Choroid plexus epithelial cell (primary cell): ENCODE data around the gene ANKS4B.

ENCODE experiments used
- DNase-seq: peaks from one replicate; pipeline ENCODE4 v3.0.0-alpha.2; 2010; ENCODE audit warnings: low read depth
- H3K4me3 ChIP-seq: 2 replicates; pipeline ENCODE4 v1.5.1; 2011; ENCODE audit warnings: low read depth, mild to moderate bottlenecking, control low read depth, low read length, moderate library complexity
- TF ChIP-seq, protein P1 (sequence below): conservative IDR thresholded peaks from 2 replicates; pipeline ENCODE4 v1.5.1; 2011; ENCODE audit warnings: low read depth, mild to moderate bottlenecking, control low read depth, inconsistent platforms, low read length, moderate library complexity

The ANKS4B gene, protein sequence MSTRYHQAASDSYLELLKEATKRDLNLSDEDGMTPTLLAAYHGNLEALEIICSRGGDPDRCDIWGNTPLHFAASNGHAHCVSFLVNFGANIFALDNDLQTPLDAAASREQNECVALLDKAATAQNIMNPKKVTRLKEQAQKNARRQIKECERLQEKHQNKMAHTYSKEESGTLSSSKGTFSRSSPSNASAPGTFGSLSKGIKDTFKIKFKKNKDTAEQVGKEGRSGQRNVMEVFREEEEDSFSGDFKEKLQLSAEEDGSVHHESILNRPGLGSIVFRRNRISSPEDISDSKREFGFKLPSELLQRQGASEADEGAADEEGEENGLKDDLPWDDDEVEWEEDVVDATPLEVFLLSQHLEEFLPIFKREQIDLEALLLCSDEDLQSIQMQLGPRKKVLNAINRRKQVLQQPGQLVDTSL

DNA sequence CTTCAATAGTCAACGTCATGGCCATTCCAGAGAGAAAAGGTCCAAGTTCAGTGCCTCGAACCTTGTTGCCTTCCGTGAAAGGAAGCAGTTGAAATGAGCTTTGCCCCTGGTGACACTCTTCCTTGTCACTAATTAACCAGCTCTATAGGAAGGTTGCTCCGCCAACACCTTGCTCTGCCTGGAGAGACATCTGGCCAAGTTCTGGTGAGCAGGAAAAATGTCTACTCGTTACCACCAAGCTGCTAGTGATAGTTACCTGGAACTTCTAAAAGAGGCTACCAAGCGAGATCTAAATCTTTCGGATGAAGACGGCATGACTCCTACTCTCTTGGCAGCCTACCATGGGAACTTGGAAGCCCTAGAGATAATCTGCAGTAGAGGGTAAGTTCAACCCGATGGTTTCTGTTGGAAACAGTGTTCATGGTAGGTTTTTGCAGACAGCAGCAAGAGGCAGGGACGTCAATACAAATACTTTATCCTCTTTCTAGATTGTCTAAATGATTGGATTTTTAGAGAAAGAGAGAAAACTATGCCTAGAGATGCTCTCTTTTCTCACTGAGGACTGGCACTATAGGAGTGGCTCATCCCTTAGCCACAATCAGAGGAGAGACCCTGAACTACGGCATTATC is at the start of gene ANKS4B:
ANKS4B (plus strand) TSS at position 179 of the 630 bp plus-strand sequence; CDS start at position 218, 39 bp downstream.
- TF ChIP-seq, protein P1, sequence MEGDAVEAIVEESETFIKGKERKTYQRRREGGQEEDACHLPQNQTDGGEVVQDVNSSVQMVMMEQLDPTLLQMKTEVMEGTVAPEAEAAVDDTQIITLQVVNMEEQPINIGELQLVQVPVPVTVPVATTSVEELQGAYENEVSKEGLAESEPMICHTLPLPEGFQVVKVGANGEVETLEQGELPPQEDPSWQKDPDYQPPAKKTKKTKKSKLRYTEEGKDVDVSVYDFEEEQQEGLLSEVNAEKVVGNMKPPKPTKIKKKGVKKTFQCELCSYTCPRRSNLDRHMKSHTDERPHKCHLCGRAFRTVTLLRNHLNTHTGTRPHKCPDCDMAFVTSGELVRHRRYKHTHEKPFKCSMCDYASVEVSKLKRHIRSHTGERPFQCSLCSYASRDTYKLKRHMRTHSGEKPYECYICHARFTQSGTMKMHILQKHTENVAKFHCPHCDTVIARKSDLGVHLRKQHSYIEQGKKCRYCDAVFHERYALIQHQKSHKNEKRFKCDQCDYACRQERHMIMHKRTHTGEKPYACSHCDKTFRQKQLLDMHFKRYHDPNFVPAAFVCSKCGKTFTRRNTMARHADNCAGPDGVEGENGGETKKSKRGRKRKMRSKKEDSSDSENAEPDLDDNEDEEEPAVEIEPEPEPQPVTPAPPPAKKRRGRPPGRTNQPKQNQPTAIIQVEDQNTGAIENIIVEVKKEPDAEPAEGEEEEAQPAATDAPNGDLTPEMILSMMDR, result no peak
- DNase-seq, result no peak
- H3K4me3 ChIP-seq, result no peak within 1 kb of the TSS

DNA sequence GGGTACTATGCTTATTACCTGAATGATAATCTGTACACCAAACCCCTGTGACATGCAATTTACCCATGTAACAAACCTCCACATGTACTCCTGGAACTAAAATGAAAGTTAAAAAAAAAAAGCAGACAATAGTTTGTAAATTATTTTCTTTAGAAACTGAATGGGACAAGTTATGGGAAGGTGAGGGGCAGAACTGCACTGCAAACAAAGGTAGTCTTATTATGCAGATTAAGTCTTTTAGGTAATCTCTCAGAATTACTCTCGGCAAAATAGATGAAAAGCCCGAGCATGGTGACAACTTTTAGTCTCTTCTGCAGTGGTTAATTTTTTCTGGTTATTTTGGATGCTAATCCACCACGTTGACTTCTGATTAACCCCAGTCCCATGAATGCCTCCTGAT is 49.5 kb upstream of the ANKS4B start:
- TF ChIP-seq, protein P1, result no peak
- H3K4me3 ChIP-seq, result no peak overlapping the region
- DNase-seq, result no peak

DNA sequence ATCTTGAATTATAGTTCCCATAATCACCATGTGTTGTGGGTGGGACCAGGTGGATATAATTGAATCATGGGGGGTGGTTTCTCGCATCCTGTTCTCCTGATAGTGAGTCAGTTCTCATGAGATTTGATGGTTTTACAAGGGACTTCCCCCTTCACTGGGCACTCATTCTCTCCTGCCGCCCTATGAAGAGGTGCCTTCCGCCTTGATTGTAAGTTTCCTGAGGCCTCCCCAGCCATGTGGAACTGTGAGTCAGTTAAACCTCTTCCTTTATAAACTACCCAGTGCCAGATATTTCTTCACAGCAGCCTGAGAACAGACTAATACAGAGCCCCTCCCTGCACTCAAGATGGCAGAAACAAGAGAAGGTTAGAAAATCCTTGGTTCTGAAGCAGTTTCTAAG is 48.7 kb upstream of the ANKS4B start:
- TF ChIP-seq, protein P1, result no peak
- H3K4me3 ChIP-seq, result no peak overlapping the region
- DNase-seq, result no peak

DNA sequence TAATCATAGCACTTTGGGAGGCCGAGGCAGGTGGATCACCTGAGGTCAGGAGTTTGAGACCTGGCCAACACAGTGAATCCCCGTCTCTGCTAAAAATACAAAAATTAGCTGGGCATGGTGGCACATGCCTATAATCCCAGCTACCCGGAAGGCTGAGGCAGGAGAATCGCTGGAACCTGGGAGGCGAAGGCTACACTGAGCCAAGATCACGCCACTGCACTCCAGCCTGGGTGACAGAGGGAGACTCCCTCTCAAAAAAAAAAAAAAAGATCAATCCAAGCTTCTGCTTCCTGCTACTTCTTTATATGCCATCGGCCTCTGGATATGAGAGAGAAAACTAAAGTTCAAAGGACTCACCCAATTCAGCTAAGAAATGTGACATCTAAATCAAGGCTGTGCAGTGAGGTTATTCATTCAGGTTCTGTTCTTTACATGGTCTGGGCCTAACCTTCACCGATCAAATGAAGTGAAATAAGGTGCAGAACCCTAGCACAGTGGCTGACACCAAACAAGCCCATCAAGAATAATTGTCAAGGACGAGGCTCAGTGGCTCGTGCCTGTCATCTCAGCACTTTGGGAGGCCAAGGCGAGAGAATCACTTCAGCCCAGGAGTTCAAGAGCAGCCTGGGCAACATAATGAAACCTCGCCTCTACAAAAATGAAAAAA is 47.7 kb upstream of the ANKS4B start:
- no peak for DNase-seq
- H3K4me3 ChIP-seq, result no peak overlapping the region
- TF ChIP-seq, protein P1, result no peak

DNA sequence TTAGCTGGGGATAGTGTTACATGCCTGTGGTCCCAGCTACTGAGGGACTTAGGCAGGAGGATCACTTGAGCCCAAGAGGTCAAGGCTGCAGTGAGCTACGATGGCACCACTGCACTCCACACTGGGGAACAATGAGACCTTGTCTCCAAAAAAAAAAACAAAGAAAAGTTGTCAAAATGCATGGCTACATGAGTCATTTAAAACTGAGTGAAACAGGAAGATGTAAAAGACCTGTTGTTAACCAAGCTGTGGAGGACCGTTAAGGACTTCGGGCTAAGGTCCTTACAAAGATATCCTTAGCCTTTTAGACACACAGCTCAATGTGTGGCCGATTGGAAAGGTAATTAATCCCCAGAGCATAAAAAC is 47.2 kb upstream of the ANKS4B start:
- TF ChIP-seq, protein P1, result no peak
- H3K4me3 ChIP-seq, result no peak overlapping the region
- DNase-seq, result no peak

DNA sequence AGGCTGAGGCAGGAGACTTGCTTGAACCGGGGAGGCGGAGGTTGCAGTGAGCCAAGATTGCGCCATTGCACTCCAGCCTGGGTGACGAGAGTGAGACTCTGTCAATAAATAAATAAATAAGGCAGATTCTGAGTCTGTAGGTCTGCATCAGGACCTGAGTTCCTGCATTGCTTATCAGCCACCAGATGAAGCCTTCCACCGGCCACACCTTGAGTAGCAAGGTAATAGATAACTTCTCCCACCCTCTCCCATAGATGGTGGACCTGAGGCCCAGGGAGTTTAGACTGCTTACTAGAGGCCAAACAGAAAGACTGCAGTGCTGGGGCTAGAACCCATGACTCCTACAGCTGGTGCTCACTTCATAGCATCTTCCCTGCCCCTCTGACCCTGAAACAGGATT is 44.2 kb upstream of the ANKS4B start:
- TF ChIP-seq, protein P1, result no peak
- no peak overlapping the region for H3K4me3 ChIP-seq
- DNase-seq, result no peak
